HG03520 (cell line): ENCODE data around the gene COL27A1.

Experiments used
- ATAC-seq: cut with Tn5 transposase; IDR thresholded peaks from one replicate; pipeline ENCODE4 v1.9.1; 2021; ENCODE audit warnings: mild to moderate bottlenecking, moderate library complexity; ENCODE audit not compliant: unreplicated experiment

COL27A1 gene

DNA sequence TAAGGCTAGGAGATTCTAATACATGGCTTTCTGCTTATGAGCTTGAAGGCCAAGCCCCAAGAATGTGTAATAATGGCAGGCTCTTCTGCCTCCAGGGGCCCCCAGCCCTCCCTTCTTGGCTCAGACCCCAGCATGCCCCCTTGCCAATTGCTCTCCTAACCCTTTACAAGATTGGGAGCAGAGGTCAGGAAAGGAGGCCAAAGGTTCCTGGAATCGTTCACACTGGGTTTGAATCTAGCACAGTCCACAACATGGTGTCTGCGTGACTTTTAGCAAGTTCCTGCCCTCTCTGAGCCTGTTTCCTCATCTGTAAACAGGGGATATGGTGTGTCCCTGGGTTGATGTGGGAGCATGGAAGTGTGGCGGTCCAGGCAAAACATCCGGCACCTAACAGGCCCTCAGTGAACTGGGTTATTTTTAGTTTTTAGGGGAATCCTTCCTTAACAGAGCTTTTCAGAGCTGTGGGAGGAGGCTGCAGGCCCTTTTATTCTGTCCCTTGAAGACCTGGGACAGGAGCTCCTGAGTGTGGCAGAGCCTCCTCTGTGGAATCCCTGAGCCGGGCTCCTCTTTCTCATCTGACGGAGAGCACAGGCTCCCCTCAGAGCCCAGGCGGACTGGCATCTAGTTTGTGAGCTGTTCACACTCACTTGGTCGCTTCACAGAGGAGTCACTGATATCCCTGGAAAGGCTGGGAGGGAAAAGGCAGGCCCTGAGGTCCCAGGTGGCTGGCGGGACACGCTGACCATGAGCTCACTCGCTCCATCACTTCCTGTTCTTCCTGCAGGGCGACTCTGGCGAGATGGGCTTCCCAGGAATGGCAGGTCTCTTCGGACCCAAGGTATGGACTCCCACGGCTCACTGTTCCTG is 144.2 kb downstream of the COL27A1 start:
- ATAC-seq = no peak

DNA sequence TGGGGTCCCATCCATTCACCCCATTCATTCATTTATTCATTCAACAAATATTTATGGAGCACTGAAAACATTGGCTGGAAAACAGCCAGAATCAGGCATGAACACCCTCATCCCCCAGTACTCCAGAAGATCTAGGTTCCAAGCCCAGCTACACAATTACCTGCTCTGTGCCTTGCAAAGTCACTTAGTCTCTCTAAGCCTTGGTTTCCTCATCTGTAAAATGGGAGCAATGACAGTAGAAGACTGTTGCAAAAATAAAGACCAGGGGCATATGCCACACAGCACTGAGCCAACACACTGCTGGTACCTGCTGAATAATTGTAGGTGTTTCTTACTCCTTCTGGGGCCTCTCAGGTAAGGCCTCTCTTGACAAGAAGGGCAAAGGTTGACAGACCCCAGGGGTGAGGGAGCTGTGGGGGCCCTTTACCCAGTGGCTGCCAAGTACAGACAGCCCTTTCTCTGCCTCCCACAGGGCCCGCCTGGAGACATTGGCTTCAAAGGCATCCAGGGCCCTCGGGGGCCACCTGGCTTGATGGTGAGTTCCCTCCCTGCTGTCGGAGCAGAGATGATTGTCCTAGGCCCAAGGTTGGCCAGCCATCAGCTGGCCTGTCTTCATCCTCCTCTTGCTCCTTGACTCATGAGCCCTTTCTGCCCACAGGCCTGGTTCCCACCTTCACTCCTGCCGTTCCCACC is 145.0 kb downstream of the COL27A1 start:
- ATAC-seq = no peak

DNA sequence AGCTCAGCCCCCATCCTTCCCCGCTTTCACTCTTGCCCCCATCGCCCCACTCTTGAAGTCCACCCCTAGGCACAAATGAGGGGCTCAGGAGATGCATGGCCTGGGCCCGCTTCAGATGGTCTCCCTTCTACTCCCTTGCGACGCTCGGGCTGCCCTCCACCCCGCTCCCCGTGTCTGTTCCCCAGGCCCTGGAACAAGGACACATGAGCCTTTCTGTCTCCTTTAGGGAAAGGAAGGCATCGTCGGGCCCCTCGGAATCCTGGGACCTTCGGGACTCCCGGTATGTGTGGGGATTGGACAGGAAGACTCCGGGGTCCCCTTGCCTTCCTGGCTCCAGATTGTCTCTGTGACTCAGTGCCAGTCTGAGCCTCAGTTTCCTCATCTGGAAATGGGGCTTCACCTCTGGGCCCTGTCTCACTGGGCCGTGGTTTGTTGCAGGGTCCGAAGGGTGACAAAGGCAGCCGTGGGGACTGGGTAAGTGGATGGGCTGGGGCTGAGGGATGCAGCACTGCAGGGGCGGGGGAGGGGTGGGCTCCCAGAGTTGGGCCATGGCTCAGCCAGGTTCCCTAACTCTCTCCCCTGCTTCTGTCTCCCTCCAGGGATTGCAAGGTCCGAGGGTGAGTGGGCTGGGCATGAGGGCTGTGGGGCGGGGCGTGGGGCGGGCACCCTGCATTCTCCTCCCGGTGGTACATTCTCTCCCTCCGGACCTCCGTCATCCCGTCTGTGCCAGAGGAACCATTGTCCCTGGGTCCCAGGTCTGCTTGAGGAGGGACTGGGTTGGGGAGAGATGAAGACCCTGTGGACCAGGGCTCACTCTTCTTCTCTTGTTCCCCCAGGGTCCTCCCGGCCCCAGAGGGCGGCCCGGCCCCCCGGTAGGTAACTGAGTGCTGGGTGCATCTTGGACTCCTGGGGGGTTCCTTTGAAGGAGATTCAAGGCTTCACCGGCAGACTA is 145.8 kb downstream of the COL27A1 start:
- ATAC-seq = no peak

DNA sequence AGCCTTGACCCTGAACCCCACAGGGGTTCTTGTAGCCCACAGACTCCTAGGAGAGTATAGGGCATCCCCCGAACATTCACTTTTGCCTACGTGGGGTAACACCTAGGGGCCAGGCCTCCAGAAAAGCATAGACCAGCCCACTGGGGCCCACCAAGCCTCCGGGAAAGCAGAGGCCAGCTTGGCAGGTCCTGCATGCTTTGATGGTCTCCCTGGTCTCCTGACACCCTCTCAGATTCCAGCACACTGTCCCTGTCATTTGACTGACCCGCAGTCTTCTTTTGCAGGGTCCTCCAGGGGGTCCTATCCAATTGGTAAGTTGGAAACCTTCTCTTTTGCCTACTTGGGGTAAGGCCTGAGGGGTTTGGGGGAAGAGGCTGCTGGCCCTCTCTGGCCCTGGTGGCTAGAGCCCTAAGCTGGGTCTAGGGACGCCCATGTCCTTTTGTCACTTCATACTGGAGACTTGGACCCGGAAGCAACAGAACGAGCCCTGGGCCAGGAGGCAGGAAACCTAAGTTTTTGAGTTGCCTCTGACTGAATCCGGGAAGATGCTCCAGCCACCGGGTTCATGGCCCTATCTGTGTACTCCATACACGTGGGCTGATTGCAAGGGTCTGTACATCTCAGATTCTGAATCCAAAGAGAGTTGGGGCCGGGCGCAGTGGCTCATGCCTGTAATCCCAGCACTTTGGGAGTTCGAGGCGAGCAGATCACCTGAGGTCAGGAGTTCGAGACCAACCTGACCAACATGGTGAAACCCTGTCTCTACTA is 146.6 kb downstream of the COL27A1 start:
- no peak for ATAC-seq

DNA sequence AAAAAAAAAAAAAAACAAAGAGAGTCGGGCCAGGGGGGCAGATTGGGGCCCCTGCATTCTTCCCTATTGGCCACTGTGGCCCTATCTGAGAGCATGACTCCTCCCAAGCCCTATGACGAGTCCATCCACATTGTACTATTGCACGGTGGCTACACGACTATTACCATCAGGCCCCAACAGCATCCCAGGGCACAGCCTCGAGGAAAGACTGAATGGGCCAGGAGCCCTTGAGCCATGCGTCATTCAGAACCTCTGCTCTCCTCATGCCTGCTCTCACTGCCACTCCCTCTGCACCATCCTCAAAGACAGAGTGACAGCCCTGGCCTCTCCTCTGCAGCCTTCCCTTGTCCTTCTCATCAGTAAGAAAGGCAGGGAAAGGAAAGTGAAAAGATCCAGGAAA is 147.4 kb downstream of the COL27A1 start:
- no peak for ATAC-seq

DNA sequence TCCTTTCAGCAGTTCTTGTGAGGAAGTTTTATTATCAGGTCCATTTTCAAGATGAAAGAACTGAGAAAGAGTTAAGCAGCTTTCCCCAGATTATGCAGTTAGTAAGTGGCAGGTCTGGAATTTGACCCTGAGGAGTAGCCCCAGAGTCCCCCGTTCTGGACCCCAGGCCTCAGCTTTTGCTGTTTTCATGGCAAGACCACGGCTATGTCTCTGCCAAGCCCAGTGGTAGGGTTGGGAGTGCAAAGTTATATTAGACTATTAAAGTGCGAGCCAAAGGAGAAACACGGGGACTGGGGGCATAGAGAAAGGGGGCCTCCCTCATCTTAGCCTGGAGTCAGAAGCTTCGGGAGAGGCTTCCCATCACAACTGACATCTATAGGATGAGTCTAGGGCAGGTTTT is 148.2 kb downstream of the COL27A1 start:
- no peak for ATAC-seq

DNA sequence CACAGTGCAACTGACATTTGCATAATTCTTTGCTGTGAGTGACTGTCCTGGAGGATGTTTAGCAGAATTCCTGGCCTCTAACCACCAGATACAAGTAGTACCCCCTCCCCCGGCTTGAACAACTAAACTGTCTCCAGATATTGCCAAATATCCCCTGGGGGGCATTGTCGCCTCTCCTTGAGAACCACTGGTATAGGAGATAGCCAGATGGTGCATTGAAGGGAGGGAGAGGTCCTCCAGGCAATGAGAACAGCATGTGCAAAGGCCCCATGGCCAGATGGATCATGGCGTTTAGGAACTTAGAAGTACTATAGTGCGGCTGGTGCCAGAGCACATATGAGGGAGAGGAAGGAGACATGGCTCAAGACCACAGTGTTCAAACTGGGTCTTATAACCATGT is 148.6 kb downstream of the COL27A1 start:
- ATAC-seq = no peak

DNA sequence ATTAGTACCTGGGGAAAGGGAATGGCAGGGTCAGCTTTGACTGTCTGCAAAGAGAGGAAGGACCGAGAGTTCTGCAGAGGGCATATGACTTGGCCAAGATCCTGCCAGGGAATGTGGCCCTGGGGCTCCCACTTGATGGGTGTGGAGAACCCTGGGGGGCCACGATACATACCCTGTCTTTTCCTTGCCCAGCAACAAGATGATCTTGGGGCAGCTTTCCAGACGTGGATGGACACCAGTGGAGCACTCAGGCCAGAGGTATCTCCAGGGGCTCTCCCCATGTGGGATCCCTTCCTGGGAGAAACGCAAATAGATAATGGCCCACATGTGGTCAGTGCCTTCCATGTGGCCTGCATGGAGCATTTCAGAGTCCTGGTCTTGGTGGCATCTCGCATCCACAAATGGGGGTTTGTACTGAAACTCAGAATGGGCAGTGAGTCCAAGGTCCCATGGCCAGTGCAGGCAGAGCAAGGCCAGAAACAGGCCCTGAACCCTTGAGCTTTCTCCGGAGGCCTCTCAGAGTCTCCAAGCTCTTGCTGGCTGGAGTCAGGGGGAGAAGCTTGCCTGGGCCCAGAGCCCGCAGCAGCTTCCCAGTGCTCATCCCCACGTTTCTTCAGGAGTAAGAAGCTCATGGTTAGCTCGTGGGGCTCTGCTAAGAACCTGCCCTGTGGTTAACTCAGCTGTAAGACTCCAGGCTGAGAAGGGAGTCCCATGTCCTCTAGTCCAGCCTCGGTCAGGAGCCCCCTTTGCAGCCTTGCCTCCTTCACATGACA is 149.3 kb downstream of the COL27A1 start:
- ATAC-seq = no peak

DNA sequence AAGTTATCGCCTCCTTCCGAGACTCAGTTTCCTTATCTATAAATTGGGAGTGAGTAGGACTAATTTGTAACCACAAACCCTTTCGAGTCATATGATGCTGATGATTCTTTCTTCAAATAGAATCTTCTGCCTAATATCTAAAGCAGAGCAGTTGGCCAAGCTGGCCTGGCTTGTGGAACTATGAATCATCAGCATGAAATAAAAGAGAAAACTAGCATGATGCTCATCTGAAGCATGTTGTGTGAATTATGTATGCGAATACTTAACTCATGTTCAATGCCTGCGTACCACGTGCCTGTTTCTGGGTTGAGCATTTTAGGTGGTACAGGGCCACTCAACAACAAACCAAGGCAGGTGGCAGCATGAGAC is 152.5 kb downstream of the COL27A1 start:
- no peak for ATAC-seq

DNA sequence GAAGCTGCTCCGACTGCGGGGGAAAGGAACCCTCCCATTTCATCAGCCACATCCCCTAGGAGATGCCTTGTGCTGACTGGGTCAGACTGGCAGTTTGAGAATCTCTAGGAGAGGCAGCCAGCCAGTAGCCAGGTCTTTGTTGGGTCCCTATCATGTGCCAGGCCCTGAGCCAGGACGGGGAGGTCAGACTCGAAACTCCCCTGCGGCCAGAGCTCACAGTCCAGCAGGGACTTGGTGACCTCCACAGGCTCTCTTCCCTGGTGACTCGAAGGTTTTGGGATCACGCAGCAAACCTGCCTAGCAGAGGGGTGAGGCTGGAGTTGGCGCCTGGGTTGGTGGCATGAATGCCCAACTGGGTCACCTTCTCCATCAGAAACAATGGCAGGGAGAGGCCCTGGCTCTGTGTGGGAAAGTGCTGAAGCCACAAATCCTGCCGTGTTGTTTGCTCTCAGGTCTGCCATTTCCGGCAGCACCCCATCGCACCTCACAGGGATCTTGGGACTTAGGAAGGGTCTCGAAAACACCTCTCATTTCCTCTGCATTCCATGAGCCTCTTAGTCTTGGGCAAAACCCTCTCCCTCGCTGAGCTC is 153.1 kb downstream of the COL27A1 start:
- no peak for ATAC-seq

DNA sequence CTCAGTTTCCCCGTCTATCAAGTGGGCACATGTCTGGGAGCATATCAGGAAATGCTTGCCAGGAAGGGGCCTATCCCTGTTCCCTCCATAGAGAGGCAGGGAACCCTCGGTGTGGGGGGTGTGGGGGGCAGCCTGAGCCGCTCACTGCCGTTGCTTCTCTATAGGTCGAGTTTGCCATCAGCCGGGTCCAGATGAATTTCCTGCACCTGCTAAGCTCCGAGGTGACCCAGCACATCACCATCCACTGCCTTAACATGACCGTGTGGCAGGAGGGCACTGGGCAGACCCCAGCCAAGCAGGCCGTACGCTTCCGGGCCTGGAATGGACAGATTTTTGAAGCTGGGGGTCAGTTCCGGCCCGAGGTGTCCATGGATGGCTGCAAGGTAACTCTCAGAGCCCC is 153.8 kb downstream of the COL27A1 start:
- no peak for ATAC-seq

DNA sequence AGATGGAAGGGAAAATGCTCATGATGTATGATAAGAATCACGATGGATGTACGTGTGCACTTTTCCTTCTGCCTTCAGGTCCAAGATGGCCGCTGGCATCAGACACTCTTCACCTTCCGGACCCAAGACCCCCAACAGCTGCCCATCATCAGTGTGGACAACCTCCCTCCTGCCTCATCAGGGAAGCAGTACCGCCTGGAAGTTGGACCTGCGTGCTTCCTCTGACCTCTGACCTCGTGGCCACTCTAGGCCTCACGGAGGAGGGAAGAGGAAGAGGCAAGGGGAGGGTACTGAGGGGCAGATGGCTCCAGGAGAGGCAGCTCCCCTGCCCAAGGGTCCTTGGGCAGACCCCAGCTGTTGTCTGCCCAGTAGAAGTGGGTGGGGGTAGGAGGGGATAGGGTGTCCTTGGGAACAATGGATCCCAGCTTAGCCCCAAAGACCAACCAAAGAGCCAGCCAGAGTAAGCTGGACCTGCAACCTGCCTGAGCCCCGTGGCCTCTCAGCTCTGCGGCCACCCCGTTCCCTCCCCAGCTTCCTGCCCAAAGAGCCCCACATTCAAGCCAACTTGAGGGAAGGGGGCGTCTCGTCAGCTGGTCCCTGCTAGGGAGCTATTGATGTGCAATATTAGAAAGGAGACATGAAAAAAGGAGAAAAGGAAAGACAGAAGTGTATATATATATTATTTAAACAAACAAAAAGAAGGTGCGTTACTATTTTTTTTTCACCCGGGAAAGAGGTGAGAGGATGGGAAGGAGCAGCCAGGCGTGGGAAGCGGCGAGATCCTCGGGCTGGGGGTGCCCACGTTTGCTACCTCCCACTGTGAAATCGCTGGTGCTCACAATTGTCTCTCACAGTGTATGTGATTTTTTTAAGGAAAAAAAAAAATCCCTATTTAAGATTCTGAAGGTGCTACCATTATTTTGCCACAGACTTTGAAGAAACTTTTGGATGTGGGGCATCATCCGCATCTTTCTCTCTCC is 155.4 kb downstream of the COL27A1 start:
- no peak for ATAC-seq

DNA sequence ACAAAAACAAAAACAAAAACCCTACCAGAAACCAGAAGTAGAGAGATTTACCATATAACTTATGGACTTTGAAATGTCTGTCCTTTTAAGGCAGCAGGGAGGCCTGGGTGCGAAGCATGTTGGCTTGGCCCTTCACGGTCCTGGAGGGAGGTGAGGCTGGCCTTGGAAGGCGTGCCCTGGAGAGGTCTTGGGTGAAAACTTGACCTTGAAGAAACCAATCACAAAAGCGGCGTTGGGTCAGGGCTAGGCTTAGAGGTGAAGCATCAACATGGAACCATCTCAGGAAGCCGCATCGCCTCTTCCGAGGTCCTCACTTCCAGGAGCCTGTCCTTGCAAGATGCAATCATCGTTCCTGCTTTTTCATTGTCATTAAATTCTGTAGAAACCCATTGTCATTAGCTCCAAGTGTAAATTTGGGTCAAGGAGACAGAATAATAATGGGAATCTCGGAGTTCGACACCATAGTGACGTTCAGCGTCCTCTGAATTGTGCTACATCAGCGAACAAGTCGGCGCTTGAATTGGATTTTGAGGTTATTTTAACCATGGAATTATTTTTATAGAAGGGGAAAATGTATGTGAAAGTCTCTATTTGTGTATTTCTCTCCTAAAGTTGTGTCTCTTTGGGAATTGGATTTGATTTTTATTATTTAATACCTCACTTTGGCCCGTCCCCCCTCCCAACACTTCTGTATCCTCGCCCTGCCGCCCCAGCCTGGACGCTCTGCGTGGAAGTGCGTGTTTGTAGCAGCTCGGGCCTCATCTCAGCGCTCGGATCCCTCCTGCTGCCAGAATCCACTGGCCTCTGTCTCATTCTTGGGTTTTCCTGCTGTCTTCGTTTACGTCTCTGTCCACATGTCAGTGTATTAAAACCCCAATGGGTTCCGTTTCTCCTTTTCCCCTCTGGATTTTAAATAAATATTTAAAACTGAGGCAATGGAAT is 156.5 kb downstream of the COL27A1 start:
- ATAC-seq = no peak

DNA sequence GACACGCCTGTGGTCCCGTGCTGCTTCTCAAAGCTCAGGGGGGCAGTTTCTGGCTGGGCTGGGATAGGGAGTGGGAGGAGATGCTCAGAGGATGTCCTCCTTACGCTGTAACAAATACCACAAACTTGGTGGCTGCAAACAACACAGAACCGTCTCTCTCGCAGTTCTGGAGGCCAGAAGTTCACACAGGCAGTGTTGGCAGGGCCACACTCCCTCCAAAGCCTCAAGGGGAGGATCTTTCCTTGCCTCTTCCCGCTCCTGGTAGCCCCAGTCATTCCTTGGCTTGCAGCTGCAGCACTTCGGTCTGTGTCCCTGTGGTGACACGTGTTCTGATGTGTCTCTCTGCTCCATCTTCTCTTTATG is 157.2 kb downstream of the COL27A1 start:
- ATAC-seq = no peak

DNA sequence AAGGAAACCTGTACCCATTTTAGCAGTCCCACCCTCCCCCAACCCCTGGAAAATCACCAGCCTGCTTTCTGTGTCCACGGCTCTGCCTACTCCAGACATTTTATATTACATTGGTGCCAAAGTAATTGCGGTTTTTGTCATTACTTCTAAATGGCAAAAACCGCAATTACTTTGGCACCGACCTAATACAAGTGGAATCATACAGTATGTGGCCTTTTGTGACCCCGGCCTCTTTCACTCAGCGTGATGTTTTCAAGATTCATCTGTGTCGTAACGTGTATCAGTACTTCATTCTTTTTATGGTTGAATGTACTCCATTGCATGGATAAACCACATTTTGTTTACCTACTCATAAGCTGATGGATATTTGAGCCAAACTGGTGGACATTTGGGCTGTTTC is 157.8 kb downstream of the COL27A1 start:
- no peak for ATAC-seq

DNA sequence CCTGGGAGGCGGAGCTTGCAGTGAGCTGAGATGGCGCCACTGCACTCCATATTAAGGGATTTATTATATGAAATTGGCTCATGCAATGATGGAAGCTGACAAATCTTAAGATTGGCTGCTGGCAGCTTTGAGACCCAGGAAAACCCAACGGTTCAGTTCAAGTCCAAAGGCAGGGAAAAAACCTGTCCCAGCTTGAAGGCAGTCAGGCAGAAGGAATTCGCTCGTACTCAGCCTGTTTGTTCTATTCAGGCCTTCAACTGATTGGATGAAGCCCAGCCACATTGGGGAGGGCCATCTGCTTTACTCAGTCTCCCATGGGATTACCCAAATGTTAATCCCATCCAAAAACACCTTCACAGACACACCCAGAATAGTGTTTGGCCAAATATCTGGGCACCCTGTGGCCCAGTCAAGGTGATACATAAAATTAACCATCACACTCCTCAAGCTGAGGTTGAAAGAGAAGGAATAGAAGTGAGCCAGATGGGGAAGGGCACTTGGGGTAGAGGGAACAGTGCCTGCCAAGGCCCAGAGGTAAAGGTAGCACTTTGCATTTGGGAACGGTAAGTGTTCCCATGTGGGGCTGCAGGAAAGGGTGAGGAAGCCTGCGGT is 159.0 kb downstream of the COL27A1 start:
- ATAC-seq = no peak
